Measurements from ENCODE around the gene SYT9.

- TF ChIP-seq CTCF (IDR thresholded peaks at IDR 0.05; ENCODE audit: low read depth, low read length) (no peak), POLR2A (IDR thresholded peaks at IDR 0.05; ENCODE audit: extremely low read depth, insufficient read length) (no peak), MYC (IDR thresholded peaks at IDR 0.05; ENCODE audit: low read depth, low read length) (no peak)
- TF ChIP-seq, protein P1, sequence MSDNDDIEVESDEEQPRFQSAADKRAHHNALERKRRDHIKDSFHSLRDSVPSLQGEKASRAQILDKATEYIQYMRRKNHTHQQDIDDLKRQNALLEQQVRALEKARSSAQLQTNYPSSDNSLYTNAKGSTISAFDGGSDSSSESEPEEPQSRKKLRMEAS (IDR thresholded peaks at IDR 0.05; ENCODE audit: low read depth, low read length): no peak
Observed at GRCh38 chr11:7435176-7435575, 183.5 kb downstream of the SYT9 start.
